K562 (cell line): ENCODE measurements around the gene ANKRD65. TPM values are rescaled to one million over a fixed set of nuclear protein-coding genes. Genes with fewer than 3 reads are reported as not detected.

Experiments
- ATF4 ChIP-seq: fragments of 450-650 bp; formaldehyde crosslinking; IDR thresholded peaks from 2 replicates; pipeline ENCODE4 v1.4.0; 2022; ENCODE audit warnings: mild to moderate bottlenecking, moderate library complexity
- CHCHD3 ChIP-seq: fragments of 250-450 bp; sonication (Bioruptor Pico); IDR thresholded peaks from 2 replicates; pipeline ENCODE4 v2.1.2; 2022; ENCODE audit warnings: mild to moderate bottlenecking
- CREB5 ChIP-seq: fragments of 250-450 bp; sonication (Bioruptor Pico); IDR thresholded peaks from 2 replicates; pipeline ENCODE4 v1.5.0; 2020; ENCODE audit warnings: mild to moderate bottlenecking
- CXXC5 ChIP-seq: fragments of 250-450 bp; sonication (Bioruptor Pico); IDR thresholded peaks from 2 replicates; pipeline ENCODE4 v1.8.0; 2022; ENCODE audit warnings: inconsistent platforms, mild to moderate bottlenecking, moderate library complexity
- FOXO4 ChIP-seq: fragments of 450-650 bp; formaldehyde crosslinking; IDR thresholded peaks from 2 replicates; pipeline ENCODE4 v1.4.0; 2020; ENCODE audit warnings: mild to moderate bottlenecking, moderate library complexity
- HMG20A ChIP-seq: fragments of 450-650 bp; formaldehyde crosslinking; conservative IDR thresholded peaks from 2 replicates; pipeline ENCODE4 v1.4.0; 2020; ENCODE audit warnings: mild to moderate bottlenecking, mixed read lengths
- KDM1A ChIP-seq, 2 experiments: fragments of 450-650 bp; IDR thresholded peaks; 2 replicates each; pipeline ENCODE4 v1.6.1; 2016; ENCODE audit warnings: mild to moderate bottlenecking in 2 of 2
- LARP7 ChIP-seq: fragments of 450-650 bp; IDR thresholded peaks from 2 replicates; pipeline ENCODE4 v1.6.1; 2016
- MXD1 ChIP-seq: fragments of 250-450 bp; sonication (Bioruptor Pico); IDR thresholded peaks from 2 replicates; pipeline ENCODE4 v1.8.0; 2021; ENCODE audit warnings: borderline replicate concordance, mild to moderate bottlenecking, moderate library complexity; ENCODE audit not compliant: poor library complexity, severe bottlenecking
- NR1H2 ChIP-seq: sonication (generic); formaldehyde crosslinking; IDR thresholded peaks from 2 replicates; pipeline ENCODE4 v1.4.0; 2020; ENCODE audit warnings: mild to moderate bottlenecking, missing genetic modification reagents
- PURB ChIP-seq: sonication (generic); formaldehyde crosslinking; IDR thresholded peaks from 2 replicates; pipeline ENCODE4 v1.9.0; 2021; ENCODE audit warnings: low read depth, mild to moderate bottlenecking, missing genetic modification reagents
- RB1 ChIP-seq: fragments of 450-650 bp; IDR thresholded peaks from 2 replicates; pipeline ENCODE4 v1.6.1; 2017; ENCODE audit warnings: low read depth, mild to moderate bottlenecking
- SMAD2 ChIP-seq: fragments of 150-350 bp; IDR thresholded peaks from 2 replicates; pipeline ENCODE4 v1.6.1; 2014; ENCODE audit warnings: low read depth, mild to moderate bottlenecking, low read length
- ZEB2 ChIP-seq: fragments of 450-650 bp; IDR thresholded peaks from 2 replicates; pipeline ENCODE4 v1.6.1; 2016
- ZMIZ1 ChIP-seq, 2 experiments: fragments of 150-350 bp in 1 of 2; IDR thresholded peaks; 2 replicates each; pipeline ENCODE4 v1.6.1; 2012 to 2016; ENCODE audit warnings: low read depth in 2 of 2, low read length in 2 of 2, mild to moderate bottlenecking in 1 of 2, moderate library complexity in 1 of 2
- ZNF165 ChIP-seq: fragments of 250-450 bp; sonication (Bioruptor Pico); IDR thresholded peaks from 2 replicates; pipeline ENCODE4 v1.4.0; 2020; ENCODE audit warnings: borderline replicate concordance
- ZNF24 ChIP-seq: fragments of 450-650 bp; IDR thresholded peaks from 2 replicates; pipeline ENCODE4 v1.6.1; 2016
- ZNF584 ChIP-seq: fragments of 200-800 bp; sonication (Bioruptor generic); IDR thresholded peaks from 2 replicates; pipeline ENCODE4 v1.6.1; 2016; ENCODE audit warnings: low read depth, mild to moderate bottlenecking, missing genetic modification characterization, missing compliant biosample characterization
- ZNF655 ChIP-seq: fragments of 250-450 bp; sonication (Bioruptor Pico); IDR thresholded peaks from 2 replicates; pipeline ENCODE4 v1.5.0; 2021
- ZNF696 ChIP-seq: fragments of 250-450 bp; sonication (Bioruptor Pico); conservative IDR thresholded peaks from 2 replicates; pipeline ENCODE4 v1.4.0; 2020; ENCODE audit warnings: mild to moderate bottlenecking, moderate library complexity
- polyA plus RNA-seq, 8 experiments: library from polyadenylated mRNA; depleted of rRNA in 4 of 8; stranded (reverse) in 5 of 8; unstranded in 3 of 8; fragments of >200 nt; fragmentation: Nextera tagmentation in 2 of 8; fragmentation: Illumina TruSeq in 1 of 8; extraction: Ambion mirVana in 2 of 8; extraction: Trizol in 1 of 8; gene quantifications; 2 replicates each; pipeline versions ENCODE4 v1.2.1 to v1.2.3, GENCODE V29; 2011 to 2014; ENCODE audit warnings: inconsistent platforms in 1 of 8, missing spikeins in 1 of 8
- total RNA-seq, 7 experiments: library from RNA; depleted of rRNA in 6 of 7; stranded (reverse); fragments of >200 nt in 6 of 7; fragmentation: Illumina TruSeq in 2 of 7; extraction: Trizol in 2 of 7; gene quantifications; 2 replicates each; pipeline versions ENCODE4 v1.2.1 to v1.2.3, GENCODE V29; 2011 to 2021; ENCODE audit warnings: low replicate concordance in 1 of 7

ANKRD65 gene
- total and polyA plus RNA-seq, 9 of the 15 experiments (the other 6 are each of a cell fraction or from before 2014, with no cell fraction given): not detected

GRCh38 chr1:1374929-1375662, 46.0 kb downstream of the ANKRD65 start, which contains the start of gene AURKAIP1 (continued):
- TF ChIP-seq PURB (no peak), LARP7 (peak; percentile 88; the same call in 1 of the 2 replicates), FOXO4 (CRISPR knock-in tag) (no peak), ZNF24 (peak; percentile 96), KDM1A (IDR thresholded peaks at IDR 0.05) (no peak), ZNF165 (CRISPR knock-in tag) (peak; percentile 88), ZMIZ1 (IDR thresholded peaks at IDR 0.05; ENCODE audit: low read depth in 2 of 2, low read length in 2 of 2) (peak; percentile 39 to 55; a peak in 2 of 4 replicates), ATF4 (CRISPR knock-in tag) (no peak; the same call in 1 of the 2 replicates), CHCHD3 (CRISPR knock-in tag) (no peak), MXD1 (CRISPR knock-in tag) (no peak), ZNF696 (CRISPR knock-in tag) (no peak), HMG20A (CRISPR knock-in tag) (no peak), NR1H2 (CRISPR knock-in tag) (peak; percentile 79; the same call in 1 of the 2 replicates), CREB5 (CRISPR knock-in tag) (no peak), ZNF584 (CRISPR knock-in tag) (peak; percentile 83), CXXC5 (CRISPR knock-in tag) (peak; percentile 99), RB1 (peak; percentile 100), SMAD2 (no peak), ZEB2 (peak; percentile 100), ZNF655 (CRISPR knock-in tag) (no peak)
